GM12878 (cell line): ENCODE results near the gene PIGZ. TPM values are rescaled to one million over a fixed set of nuclear protein-coding genes. Genes with fewer than 3 reads are reported as not detected.

Source experiments
- ATAC-seq: fragments of 200-7000 bp; cut with Tn5 transposase; 3 replicates; pipeline ENCODE4 v1.9.1; 2020; ENCODE audit warnings: mild to moderate bottlenecking, moderate library complexity
- BruUV-seq: library from RNA; stranded (reverse); fragments of 400-500 nt; replicated peaks from 2 replicates; lab custom pipeline; 2021; lab: Mats Ljungman, UMichigan
- CTCF ChIA-PET: fragments of 300-600 bp; sonication (Branson Sonifier 250); formaldehyde crosslinking; extraction: SDS; loops from one replicate; lab custom pipeline; 2021; ENCODE audit warnings: inconsistent platforms; lab: Yijun Ruan, JAX
- POLR2A ChIA-PET: fragments of 350-600 bp; formaldehyde crosslinking; extraction: SDS; loops from one replicate; lab custom pipeline; 2021; ENCODE audit warnings: inconsistent platforms; lab: Charles Lee
- RAD21 ChIA-PET: fragments of 300-600 bp; sonication (Branson Sonifier 250); formaldehyde crosslinking; loops from one replicate; lab custom pipeline; 2023; ENCODE audit warnings: antibody characterized with exemption; ENCODE audit not compliant: unreplicated experiment; lab: Charles Lee
- SMC1A ChIA-PET: fragments of 300-600 bp; sonication (Branson Sonifier 250); formaldehyde crosslinking; loops from one replicate; lab custom pipeline; 2023; ENCODE audit not compliant: unreplicated experiment, uncharacterized antibody; lab: Charles Lee
- DNase-seq: peaks from one replicate; pipeline ENCODE4 v3.0.0-alpha.2; 2011; ENCODE audit warnings: low read depth, low spot score
- FAIRE-seq: peaks from 3 replicates; lab custom pipeline; 2011; peaks lifted over from hg19 to GRCh38; lab: Jason Lieb, UNC
- H2AFZ ChIP-seq: 2 replicates; pipeline ENCODE4 v1.6.0; 2011; ENCODE audit warnings: low read depth, low read length, control low read depth; ENCODE audit not compliant: control insufficient read depth
- H3K27ac ChIP-seq: 2 replicates; pipeline ENCODE4 v1.5.1; 2011; ENCODE audit warnings: control low read depth; ENCODE audit not compliant: control insufficient read depth, insufficient read depth
- H3K27me3 ChIP-seq, 2 experiments: replicated peaks in 1 of 2; 2 replicates each; pipeline versions ENCODE4 v1.6.0 to v1.6.1; 2011; ENCODE audit warnings: low read length in 1 of 2; ENCODE audit not compliant: control insufficient read depth in 2 of 2, insufficient read depth in 2 of 2
- H3K36me3 ChIP-seq, 2 experiments: 2 replicates each; pipeline ENCODE4 v1.5.1; 2011; ENCODE audit warnings: low read length in 1 of 2; ENCODE audit not compliant: control insufficient read depth in 2 of 2, insufficient read depth in 2 of 2
- H3K4me1 ChIP-seq: 2 replicates; pipeline ENCODE4 v1.6.1; 2011; ENCODE audit warnings: mild to moderate bottlenecking, low read length, moderate library complexity, mixed read lengths; ENCODE audit not compliant: control insufficient read depth, insufficient read depth
- H3K4me2 ChIP-seq: 2 replicates; pipeline ENCODE4 v1.6.0; 2011; ENCODE audit warnings: control low read depth; ENCODE audit not compliant: control insufficient read depth, insufficient read depth
- H3K4me3 ChIP-seq: fragments of 200-600 bp; sonication (generic); 2 replicates; pipeline ENCODE4 v1.5.1; 2016
- H3K79me2 ChIP-seq: 2 replicates; pipeline ENCODE4 v1.6.0; 2011; ENCODE audit warnings: low read length; ENCODE audit not compliant: control insufficient read depth, insufficient read depth
- H3K9ac ChIP-seq: 2 replicates; pipeline ENCODE4 v1.8.0; 2011; ENCODE audit warnings: low read length, control low read depth, mixed read lengths; ENCODE audit not compliant: control insufficient read depth, insufficient read depth
- H3K9me3 ChIP-seq: replicated peaks from 3 replicates; pipeline ENCODE4 v1.5.1; 2011; ENCODE audit warnings: mild to moderate bottlenecking, low read length; ENCODE audit not compliant: control insufficient read depth, insufficient read depth
- H4K20me1 ChIP-seq: 2 replicates; pipeline ENCODE4 v1.6.0; 2011; ENCODE audit not compliant: control insufficient read depth, insufficient read depth
- CHD1 ChIP-seq: IDR thresholded peaks from 2 replicates; pipeline ENCODE4 v1.6.1; 2012; ENCODE audit warnings: low read depth, low read length, improper control_type of control experiment
- EED ChIP-seq: sonication (generic); IDR thresholded peaks from 2 replicates; pipeline ENCODE4 v1.6.1; 2016; ENCODE audit warnings: antibody characterized with exemption, low read depth
- EGR1 ChIP-seq, 2 experiments: IDR thresholded peaks; 1 replicate in 1 of 2; 2 replicates in 1 of 2; pipeline ENCODE4 v1.6.1; 2011 to 2012; ENCODE audit warnings: low read depth in 2 of 2, low read length in 2 of 2, borderline replicate concordance in 1 of 2, mild to moderate bottlenecking in 1 of 2, moderate library complexity in 1 of 2
- ELK1 ChIP-seq: IDR thresholded peaks from 2 replicates; pipeline ENCODE4 v1.6.1; 2012; ENCODE audit warnings: low read depth, low read length, improper control_type of control experiment
- EP300 ChIP-seq, 2 experiments: fragments of 150-350 bp in 1 of 2; IDR thresholded peaks; 2 replicates each; pipeline ENCODE4 v1.6.1; 2011 to 2012; ENCODE audit warnings: low read depth in 2 of 2, low read length in 2 of 2, borderline replicate concordance in 1 of 2, improper control_type of control experiment in 1 of 2, inconsistent platforms in 1 of 2; ENCODE audit not compliant: control insufficient read depth in 1 of 2
- FOXM1 ChIP-seq: IDR thresholded peaks from 2 replicates; pipeline ENCODE4 v1.6.1; 2012; ENCODE audit warnings: low read depth, mild to moderate bottlenecking, inconsistent platforms, low read length, moderate library complexity
- JUND ChIP-seq: IDR thresholded peaks from 2 replicates; pipeline ENCODE4 v1.6.1; 2012; ENCODE audit warnings: low read depth, mild to moderate bottlenecking, low read length, improper control_type of control experiment, moderate library complexity
- NFYB ChIP-seq: IDR thresholded peaks from 2 replicates; pipeline ENCODE4 v1.6.1; 2011; ENCODE audit warnings: low read depth, mild to moderate bottlenecking, low read length, improper control_type of control experiment, moderate library complexity; ENCODE audit not compliant: insufficient read depth
- PAX5 ChIP-seq: IDR thresholded peaks from 2 replicates; pipeline ENCODE4 v1.6.1; 2011; ENCODE audit warnings: low read depth, low read length, borderline replicate concordance
- SPI1 ChIP-seq: IDR thresholded peaks from 2 replicates; pipeline ENCODE4 v1.6.1; 2011; ENCODE audit warnings: low read depth, mild to moderate bottlenecking, low read length, moderate library complexity, borderline replicate concordance; ENCODE audit not compliant: insufficient read depth
- TAF1 ChIP-seq: IDR thresholded peaks from 2 replicates; pipeline ENCODE4 v1.6.1; 2011; ENCODE audit warnings: mild to moderate bottlenecking, low read depth, low read length, borderline replicate concordance
- TCF3 ChIP-seq: IDR thresholded peaks from 2 replicates; pipeline ENCODE4 v1.6.1; 2012; ENCODE audit warnings: low read depth, mild to moderate bottlenecking, low read length, borderline replicate concordance; ENCODE audit not compliant: insufficient read depth
- TCF7 ChIP-seq: IDR thresholded peaks from 2 replicates; pipeline ENCODE4 v1.6.1; 2014; ENCODE audit warnings: antibody characterized with exemption, borderline replicate concordance
- WRNIP1 ChIP-seq: IDR thresholded peaks from 2 replicates; pipeline ENCODE4 v1.6.1; 2011; ENCODE audit warnings: low read depth, low read length, improper control_type of control experiment, borderline replicate concordance
- ZNF622 ChIP-seq: fragments of 450-650 bp; IDR thresholded peaks from 2 replicates; pipeline ENCODE4 v1.6.1; 2017; ENCODE audit warnings: mild to moderate bottlenecking, inconsistent platforms
- WGBS: methylation state at CpG from one replicate; pipeline ENCODE4 v1.1.6; 2016; ENCODE audit warnings: low lambda C conversion rate; ENCODE audit not compliant: insufficient replicate concordance, insufficient coverage; ENCODE audit errors: missing lambda C conversion rate; 5-methylcytosine and 5-hydroxymethylcytosine counted together
- in situ Hi-C: fragments of 300-500 bp; cut with MboI; formaldehyde crosslinking; loops from 9 replicates; pipeline ENCODE4 v1.14.3; 2018; ENCODE audit warnings: mixed read lengths
- intact Hi-C: fragments of 100-400 bp; cut with micrococcal nuclease; formaldehyde crosslinking; loops from one replicate; pipeline ENCODE4 v1.14.2; 2022; ENCODE audit not compliant: unreplicated experiment
- polyA plus RNA-seq, 11 experiments: library from polyadenylated mRNA; depleted of rRNA in 4 of 11; unstranded in 6 of 11; stranded (reverse) in 5 of 11; fragments of >200 nt; fragmentation: Nextera tagmentation in 4 of 11; fragmentation: Illumina TruSeq in 1 of 11; extraction: Ambion mirVana in 4 of 11; extraction: Trizol in 1 of 11; gene quantifications; 1 replicate in 1 of 11; 2 replicates in 10 of 11; pipeline versions ENCODE4 v1.2.1 to v1.2.3, GENCODE V29; 2011 to 2016; ENCODE audit warnings: inconsistent platforms in 2 of 11, missing spikeins in 2 of 11, low read depth in 1 of 11
- total RNA-seq, 4 experiments: library from RNA; depleted of rRNA in 3 of 4; stranded (reverse); fragments of >200 nt in 3 of 4; fragmentation: Illumina TruSeq in 1 of 4; extraction: Trizol in 1 of 4; gene quantifications; 2 replicates each; pipeline versions ENCODE4 v1.2.1 to v1.2.3, GENCODE V29; 2013 to 2021
- TF ChIP-seq, protein P1 (sequence below): fragments of 450-650 bp; IDR thresholded peaks from 2 replicates; pipeline ENCODE4 v1.6.1; 2016; ENCODE audit warnings: mild to moderate bottlenecking
- TF ChIP-seq, protein P2 (sequence below): IDR thresholded peaks from 2 replicates; pipeline ENCODE4 v1.6.1; 2012; ENCODE audit warnings: low read length, inconsistent platforms
- TF ChIP-seq, protein P3 (sequence below): fragments of 450-650 bp; IDR thresholded peaks from 2 replicates; pipeline ENCODE4 v1.6.1; 2017; ENCODE audit warnings: borderline replicate concordance

Gene PIGZ
- total and polyA plus RNA-seq, 10 of the 15 experiments (the other 5 are each of a cell fraction or from before 2014, with no cell fraction given), result 0.06 to 1.2 (median 0.64) TPM

DNA sequence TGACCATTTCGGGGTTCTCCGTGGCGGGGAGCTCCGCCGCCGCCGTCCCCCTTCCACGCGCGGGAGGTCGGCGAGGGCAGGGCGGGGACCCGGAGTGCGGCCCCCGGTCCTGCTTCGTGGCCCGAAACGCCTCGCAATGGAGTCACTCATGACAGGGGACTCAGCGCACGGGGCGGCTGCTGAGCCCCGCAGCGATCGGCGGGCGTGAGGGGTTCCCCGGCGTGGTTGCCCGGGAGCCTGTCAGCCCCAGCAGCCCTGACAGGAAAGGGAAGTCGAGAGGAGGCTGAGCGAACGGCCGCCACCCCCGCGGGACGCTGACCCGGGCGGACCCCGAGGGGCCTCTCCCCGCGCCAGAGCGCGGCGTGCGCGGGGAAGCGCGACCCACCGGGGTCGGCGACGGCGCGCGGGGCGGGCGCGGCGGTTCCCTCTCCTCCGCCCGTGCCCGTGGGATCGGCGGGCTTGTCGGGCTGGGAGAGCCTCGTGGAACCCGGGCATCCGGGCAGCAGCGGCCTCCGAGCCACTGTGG is 564 bp upstream of the PIGZ start:
- H3K27me3 ChIP-seq, result no peaks in the 10 kb centered on the region; a peak in 1 of 4 replicates
- BruUV-seq, result no TSS peak
- no peaks in the 10 kb centered on the region for H3K79me2 ChIP-seq
- peak overlapping the region; percentile 90 for H3K4me3 ChIP-seq
- RAD21 ChIA-PET, result interaction anchor here (1.0 to 3.9 kb wide), 5 partner anchors 27 to 360 kb away, joined by 3 to 30 read pairs (median 5); partner anchors contain the start of genes NCBP2 and SENP5
- peak overlapping the region; percentile 69 for H3K9ac ChIP-seq
- ATAC-seq (peak; percentile 62), DNase-seq (no peak), FAIRE-seq (no peak)
- WGBS, result 2% methylated on average over 65 of the region's 72 CpGs
- in situ Hi-C loops (no loop called here), intact Hi-C loops (loop anchor here (1.0 to 2.0 kb wide), 3 partner anchors 26 to 360 kb away; partner anchors contain the start of gene NCBP2)
- peaks cover 14% of the 10 kb centered on the region; the same call in 1 of the 3 replicates for H3K9me3 ChIP-seq
- H3K27ac ChIP-seq, result peak overlapping the region; percentile 33; the same call in 1 of the 2 replicates
- no peaks in the 10 kb centered on the region for H4K20me1 ChIP-seq
- H3K4me1 ChIP-seq, result peaks cover 3% of the 10 kb centered on the region
- peak overlapping the region; percentile 96 for H3K4me2 ChIP-seq
- CTCF ChIA-PET, result interaction anchor here (0.5 to 4.7 kb wide), 9 partner anchors 27 to 359 kb away, joined by 3 to 68 read pairs (median 4); partner anchors contain the start of genes MELTF and NCBP2
- POLR2A ChIA-PET, result no interaction called here
- no peaks in the 10 kb centered on the region for H3K36me3 ChIP-seq
- SMC1A ChIA-PET, result interaction anchor here (0.6 to 2.1 kb wide), 4 partner anchors 70 to 218 kb away, joined by 3 to 8 read pairs (median 4); no protein-coding TSS in a partner anchor
- H2AFZ ChIP-seq, result peak overlapping the region; percentile 81
- TF ChIP-seq, protein P1, sequence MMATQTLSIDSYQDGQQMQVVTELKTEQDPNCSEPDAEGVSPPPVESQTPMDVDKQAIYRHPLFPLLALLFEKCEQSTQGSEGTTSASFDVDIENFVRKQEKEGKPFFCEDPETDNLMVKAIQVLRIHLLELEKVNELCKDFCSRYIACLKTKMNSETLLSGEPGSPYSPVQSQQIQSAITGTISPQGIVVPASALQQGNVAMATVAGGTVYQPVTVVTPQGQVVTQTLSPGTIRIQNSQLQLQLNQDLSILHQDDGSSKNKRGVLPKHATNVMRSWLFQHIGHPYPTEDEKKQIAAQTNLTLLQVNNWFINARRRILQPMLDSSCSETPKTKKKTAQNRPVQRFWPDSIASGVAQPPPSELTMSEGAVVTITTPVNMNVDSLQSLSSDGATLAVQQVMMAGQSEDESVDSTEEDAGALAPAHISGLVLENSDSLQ, result peak; percentile 48; the same call in 1 of the 2 replicates
- TF ChIP-seq JUND (no peak), EED (no peak), TAF1 (no peak), TCF3 (no peak), EP300 (IDR thresholded peaks at IDR 0.05; ENCODE audit: borderline replicate concordance in 1 of 2, control insufficient read depth in 1 of 2, low read depth in 2 of 2, low read length in 2 of 2) (no peak), ELK1 (no peak), SPI1 (peak; percentile 31; the same call in 1 of the 2 replicates), EGR1 (IDR thresholded peaks at IDR 0.05; ENCODE audit: borderline replicate concordance in 1 of 2, low read depth in 2 of 2, low read length in 2 of 2) (no peak), CHD1 (no peak), WRNIP1 (no peak), NFYB (no peak), FOXM1 (no peak), ZNF622 (no peak), PAX5 (no peak), TCF7 (no peak)
- TF ChIP-seq, protein P2, sequence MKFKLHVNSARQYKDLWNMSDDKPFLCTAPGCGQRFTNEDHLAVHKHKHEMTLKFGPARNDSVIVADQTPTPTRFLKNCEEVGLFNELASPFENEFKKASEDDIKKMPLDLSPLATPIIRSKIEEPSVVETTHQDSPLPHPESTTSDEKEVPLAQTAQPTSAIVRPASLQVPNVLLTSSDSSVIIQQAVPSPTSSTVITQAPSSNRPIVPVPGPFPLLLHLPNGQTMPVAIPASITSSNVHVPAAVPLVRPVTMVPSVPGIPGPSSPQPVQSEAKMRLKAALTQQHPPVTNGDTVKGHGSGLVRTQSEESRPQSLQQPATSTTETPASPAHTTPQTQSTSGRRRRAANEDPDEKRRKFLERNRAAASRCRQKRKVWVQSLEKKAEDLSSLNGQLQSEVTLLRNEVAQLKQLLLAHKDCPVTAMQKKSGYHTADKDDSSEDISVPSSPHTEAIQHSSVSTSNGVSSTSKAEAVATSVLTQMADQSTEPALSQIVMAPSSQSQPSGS, result no peak
- TF ChIP-seq, protein P3, sequence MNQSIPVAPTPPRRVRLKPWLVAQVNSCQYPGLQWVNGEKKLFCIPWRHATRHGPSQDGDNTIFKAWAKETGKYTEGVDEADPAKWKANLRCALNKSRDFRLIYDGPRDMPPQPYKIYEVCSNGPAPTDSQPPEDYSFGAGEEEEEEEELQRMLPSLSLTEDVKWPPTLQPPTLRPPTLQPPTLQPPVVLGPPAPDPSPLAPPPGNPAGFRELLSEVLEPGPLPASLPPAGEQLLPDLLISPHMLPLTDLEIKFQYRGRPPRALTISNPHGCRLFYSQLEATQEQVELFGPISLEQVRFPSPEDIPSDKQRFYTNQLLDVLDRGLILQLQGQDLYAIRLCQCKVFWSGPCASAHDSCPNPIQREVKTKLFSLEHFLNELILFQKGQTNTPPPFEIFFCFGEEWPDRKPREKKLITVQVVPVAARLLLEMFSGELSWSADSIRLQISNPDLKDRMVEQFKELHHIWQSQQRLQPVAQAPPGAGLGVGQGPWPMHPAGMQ, result no peak
